ENCODE data around the gene SLC25A21. TPM values are rescaled to one million over a fixed set of nuclear protein-coding genes. Genes with fewer than 3 reads are reported as not detected.

SLC25A21 gene
- total and polyA plus RNA-seq, 9 donors = 0.57 to 1.6 (median 1.1) TPM; not detected in 1

DNA sequence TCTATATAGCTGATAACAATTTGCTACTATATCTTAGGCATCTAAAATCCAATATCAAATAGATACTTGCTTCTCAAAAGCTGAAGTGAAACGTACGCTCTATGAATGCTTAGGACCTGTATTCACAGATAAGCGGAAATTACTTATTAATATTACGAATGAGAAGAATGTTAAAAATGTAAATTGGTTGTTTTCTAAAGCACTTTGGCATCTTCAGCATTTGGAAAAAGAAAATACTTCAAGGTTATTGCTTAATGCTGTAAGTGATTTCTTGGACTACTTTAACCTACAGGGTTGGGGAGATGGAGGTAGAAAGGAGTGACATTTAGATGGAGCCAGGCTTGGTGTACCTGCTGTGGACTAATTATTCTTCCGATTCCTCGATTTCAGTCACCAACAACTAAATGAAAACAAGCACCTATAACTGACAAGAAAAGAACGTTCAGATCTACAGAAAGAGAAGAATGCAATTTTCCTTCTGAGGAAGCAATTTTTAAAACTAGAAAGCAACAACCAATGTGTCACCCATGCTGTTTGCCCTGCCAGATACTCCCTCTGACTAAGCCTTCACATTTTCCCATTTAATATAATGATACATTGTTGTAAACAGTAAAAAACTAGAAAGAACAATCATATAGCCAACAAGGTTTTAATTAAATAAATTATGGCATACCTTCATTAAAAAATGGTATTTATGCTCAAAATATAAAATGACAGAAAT is 49.3 kb downstream of the SLC25A21 start:
- no peaks in the 10 kb centered on the region for H3K27me3 ChIP-seq
- no peaks in the 10 kb centered on the region for H3K9me3 ChIP-seq
- no peaks in the 10 kb centered on the region for H3K36me3 ChIP-seq
- no peak overlapping the region for H3K27ac ChIP-seq
- intact Hi-C loops (cut with DNase I) = no loop called here
- TF ChIP-seq POLR2A (IDR thresholded peaks at IDR 0.05) (no peak), EP300 (IDR thresholded peaks at IDR 0.05) (no peak)
- TF ChIP-seq, protein P1, sequence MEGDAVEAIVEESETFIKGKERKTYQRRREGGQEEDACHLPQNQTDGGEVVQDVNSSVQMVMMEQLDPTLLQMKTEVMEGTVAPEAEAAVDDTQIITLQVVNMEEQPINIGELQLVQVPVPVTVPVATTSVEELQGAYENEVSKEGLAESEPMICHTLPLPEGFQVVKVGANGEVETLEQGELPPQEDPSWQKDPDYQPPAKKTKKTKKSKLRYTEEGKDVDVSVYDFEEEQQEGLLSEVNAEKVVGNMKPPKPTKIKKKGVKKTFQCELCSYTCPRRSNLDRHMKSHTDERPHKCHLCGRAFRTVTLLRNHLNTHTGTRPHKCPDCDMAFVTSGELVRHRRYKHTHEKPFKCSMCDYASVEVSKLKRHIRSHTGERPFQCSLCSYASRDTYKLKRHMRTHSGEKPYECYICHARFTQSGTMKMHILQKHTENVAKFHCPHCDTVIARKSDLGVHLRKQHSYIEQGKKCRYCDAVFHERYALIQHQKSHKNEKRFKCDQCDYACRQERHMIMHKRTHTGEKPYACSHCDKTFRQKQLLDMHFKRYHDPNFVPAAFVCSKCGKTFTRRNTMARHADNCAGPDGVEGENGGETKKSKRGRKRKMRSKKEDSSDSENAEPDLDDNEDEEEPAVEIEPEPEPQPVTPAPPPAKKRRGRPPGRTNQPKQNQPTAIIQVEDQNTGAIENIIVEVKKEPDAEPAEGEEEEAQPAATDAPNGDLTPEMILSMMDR (IDR thresholded peaks at IDR 0.05) = no peak
- no peak for DNase-seq
- H3K4me3 ChIP-seq = no peak overlapping the region
- 32 to 53% (median 34%) methylated on average over 7 of the region's 7 CpGs for WGBS, 3 donors
- H3K4me1 ChIP-seq (ENCODE audit: insufficient read depth) = no peaks in the 10 kb centered on the region

DNA sequence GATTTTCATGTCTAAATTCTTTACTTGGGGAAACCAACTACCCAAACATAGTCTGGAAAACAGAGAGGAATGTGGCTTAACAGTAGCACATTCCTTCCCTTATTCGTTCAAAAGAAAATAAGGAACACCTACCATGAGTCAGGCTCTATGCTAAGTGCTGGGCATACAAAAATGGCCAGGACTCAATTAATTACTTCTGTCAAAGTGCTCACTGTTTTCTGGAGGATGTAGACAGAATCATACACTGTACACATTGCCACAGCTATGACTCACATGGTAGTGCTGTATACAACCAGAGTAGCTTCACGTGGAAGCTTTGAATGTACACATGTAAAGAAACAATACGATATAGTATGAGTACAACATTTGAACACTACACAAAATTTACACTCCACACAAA is 50.1 kb downstream of the SLC25A21 start:
- Histone ChIP-seq H3K9me3 (no peaks in the 10 kb centered on the region), H3K27me3 (no peaks in the 10 kb centered on the region), H3K27ac (no peak overlapping the region), H3K36me3 (no peaks in the 10 kb centered on the region), H3K4me3 (no peak overlapping the region), H3K4me1 (ENCODE audit: insufficient read depth) (no peaks in the 10 kb centered on the region)
- TF ChIP-seq POLR2A (IDR thresholded peaks at IDR 0.05) (no peak), EP300 (IDR thresholded peaks at IDR 0.05) (no peak)
- TF ChIP-seq, protein P1 (IDR thresholded peaks at IDR 0.05) = no peak
- DNase-seq = no peak
- intact Hi-C loops (cut with DNase I) = no loop called here
- 50 to 67% (median 65%) methylated on average over 3 of the region's 3 CpGs for WGBS, 3 donors

DNA sequence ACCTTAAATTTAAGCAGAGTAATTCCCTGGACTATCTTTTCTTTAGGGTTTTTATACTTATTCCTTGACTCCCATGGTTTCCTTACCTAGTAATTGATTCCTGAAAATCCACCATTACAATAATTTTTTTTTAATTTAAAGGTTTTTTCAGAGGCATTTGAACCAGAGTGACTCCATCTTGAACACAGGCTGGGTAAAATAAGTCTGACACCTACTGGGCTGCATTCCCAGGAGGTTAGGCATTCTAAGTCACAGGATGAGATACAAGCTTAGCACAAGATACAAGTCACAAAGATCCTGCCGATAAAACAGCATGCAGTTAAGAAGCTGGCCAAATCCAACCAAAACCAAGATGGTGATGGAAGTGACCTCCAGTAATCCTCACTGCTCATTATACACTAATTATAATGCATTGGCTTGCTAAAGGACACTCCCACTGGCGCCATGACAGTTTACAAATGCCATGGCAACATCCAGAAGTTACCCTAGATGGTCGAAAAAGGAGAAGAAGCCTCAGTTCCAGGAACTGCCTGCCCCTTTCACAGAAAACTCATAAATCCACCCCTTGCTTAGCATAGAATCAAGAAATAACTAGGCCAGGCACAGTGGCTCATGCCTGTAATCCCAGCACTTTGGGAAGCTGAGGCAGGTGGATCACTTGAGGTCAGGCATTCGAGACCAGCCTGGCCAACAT is 53.6 kb downstream of the SLC25A21 start:
- 82 to 87% (median 82%) methylated on average over 4 of the region's 4 CpGs for WGBS, 3 donors
- Histone ChIP-seq H3K27ac (no peak overlapping the region), H3K27me3 (no peaks in the 10 kb centered on the region), H3K36me3 (no peaks in the 10 kb centered on the region), H3K4me1 (ENCODE audit: insufficient read depth) (no peaks in the 10 kb centered on the region), H3K4me3 (no peak overlapping the region), H3K9me3 (no peaks in the 10 kb centered on the region)
- TF ChIP-seq, protein P1 (IDR thresholded peaks at IDR 0.05) = no peak
- TF ChIP-seq EP300 (IDR thresholded peaks at IDR 0.05) = no peak
- no peak for TF ChIP-seq POLR2A (IDR thresholded peaks at IDR 0.05)
- DNase-seq = no peak
- intact Hi-C loops (cut with DNase I) = no loop called here

DNA sequence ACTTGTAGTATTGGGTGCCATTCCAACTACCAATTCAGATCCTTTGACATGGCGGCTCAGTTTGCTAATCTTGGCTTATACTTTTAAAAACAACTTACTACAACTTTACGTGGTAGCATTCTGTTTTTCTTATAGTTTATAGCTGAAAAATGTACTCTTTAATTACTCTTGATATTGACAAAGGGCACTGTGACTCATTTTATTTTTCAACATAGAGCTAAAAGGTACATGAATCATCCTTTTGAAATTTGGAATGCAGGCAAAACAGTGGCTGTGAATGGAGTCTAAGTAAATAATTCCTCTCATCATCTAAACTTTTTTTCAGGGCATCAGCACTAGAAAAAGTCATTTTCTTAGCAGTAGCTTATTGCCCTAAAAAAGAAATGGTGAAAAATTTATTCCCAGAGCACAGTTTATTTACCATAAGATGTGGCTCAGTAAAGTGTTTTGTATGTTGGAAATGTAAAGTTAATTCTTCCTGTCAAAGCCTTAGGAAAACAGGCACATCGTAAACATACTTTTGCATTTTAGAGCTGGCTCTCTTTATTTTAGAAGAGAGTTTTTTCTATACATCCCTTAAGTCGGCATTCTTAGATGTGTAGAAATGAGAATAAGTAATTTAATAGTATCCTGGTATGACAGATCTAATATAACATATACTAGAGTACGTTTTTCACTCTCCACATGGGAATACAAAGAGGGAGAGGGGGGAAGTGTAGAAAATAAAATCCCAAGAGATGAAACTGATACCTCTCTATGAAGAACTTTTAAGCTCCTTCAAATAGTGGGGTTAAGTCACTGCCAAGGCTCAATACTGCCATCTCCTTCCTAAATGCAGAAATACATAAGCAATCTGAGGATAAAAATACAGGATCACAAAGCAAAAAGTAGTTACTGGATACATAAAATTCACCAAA is 55.2 kb downstream of the SLC25A21 start:
- Histone ChIP-seq H3K36me3 (no peaks in the 10 kb centered on the region), H3K27me3 (no peaks in the 10 kb centered on the region), H3K9me3 (no peaks in the 10 kb centered on the region), H3K4me3 (no peak overlapping the region), H3K27ac (no peak overlapping the region), H3K4me1 (ENCODE audit: insufficient read depth) (peaks cover 1% of the 10 kb centered on the region)
- no peak for DNase-seq
- TF ChIP-seq, protein P1 (IDR thresholded peaks at IDR 0.05) = no peak
- no peak for TF ChIP-seq EP300 (IDR thresholded peaks at IDR 0.05)
- TF ChIP-seq POLR2A (IDR thresholded peaks at IDR 0.05) = no peak
- intact Hi-C loops (cut with DNase I) = no loop called here
- WGBS, 3 donors = 58 to 66% (median 61%) methylated on average over 5 of the region's 5 CpGs

Measured in ovary (tissue), 9 donors.